ENCODE data around the gene CNPY3.
A peak's percentile ranks its signal among the peaks of the same experiment; 100 is the strongest.

The CNPY3 gene

GRCh38 chr6:42961020-42961470 lies 31.8 kb downstream of the CNPY3 start:
- no peak for DNase-seq

GRCh38 chr6:42962096-42962495 lies 32.8 kb downstream of the CNPY3 start:
- DNase-seq, result no peak

GRCh38 chr6:42962502-42963178 lies 33.4 kb downstream of the CNPY3 start:
- DNase-seq, result no peak

GRCh38 chr6:42963179-42963854 lies 34.0 kb downstream of the CNPY3 start:
- DNase-seq, result no peak

- DNase-seq, result no peak
Observed at GRCh38 chr6:42963855-42964605, 34.8 kb downstream of the CNPY3 start.

GRCh38 chr6:42966571-42966970 lies 37.3 kb downstream of the CNPY3 start:
- DNase-seq, result no peak

- DNase-seq, result no peak
Observed at GRCh38 chr6:42967228-42967627, 37.9 kb downstream of the CNPY3 start.

- DNase-seq, result no peak
Observed at GRCh38 chr6:42968126-42968701, 38.9 kb downstream of the CNPY3 start.

GRCh38 chr6:42968783-42969182 lies 39.5 kb downstream of the CNPY3 start:
- DNase-seq, result no peak

- no peak for DNase-seq
Observed at GRCh38 chr6:42969431-42969830, 40.2 kb downstream of the CNPY3 start.

- no peak for DNase-seq
Observed at GRCh38 chr6:42969934-42970333, 40.7 kb downstream of the CNPY3 start.

GRCh38 chr6:42970871-42971612 lies 41.8 kb downstream of the CNPY3 start:
- DNase-seq, result no peak

GRCh38 chr6:42971746-42972327 lies 42.6 kb downstream of the CNPY3 start:
- DNase-seq, result no peak

- no peak for DNase-seq
Observed at GRCh38 chr6:42973926-42974325, 44.6 kb downstream of the CNPY3 start.

GRCh38 chr6:42974919-42975505 lies 45.7 kb downstream of the CNPY3 start:
- DNase-seq, result no peak

- no peak for DNase-seq
Observed at GRCh38 chr6:42978487-42978838, 49.2 kb downstream of the CNPY3 start.

GRCh38 chr6:42978839-42979522 lies 49.7 kb downstream of the CNPY3 start, which contains the start of gene PEX6:
PEX6 (minus strand) TSS chr6:42979181; CDS start chr6:42979150, 31 bp downstream.
- DNase-seq, result peak; percentile 70

- no peak for DNase-seq
Observed at GRCh38 chr6:42979523-42980177, 50.4 kb downstream of the CNPY3 start.

- no peak for DNase-seq
Observed at GRCh38 chr6:42981836-42982235, 52.6 kb downstream of the CNPY3 start.

- peak; percentile 100 for DNase-seq
Observed at GRCh38 chr6:42984001-42984923, 55.0 kb downstream of the CNPY3 start, which contains the start of gene PPP2R5D. PPP2R5D (plus strand) TSS chr6:42984570; CDS start chr6:42984678, 108 bp downstream.
